GM10266 (cell line): ENCODE results near the gene SIPA1L3.
A peak's percentile ranks its signal among the peaks of the same experiment; 100 is the strongest.

Source experiments
- DNase-seq: peaks from one replicate; pipeline ENCODE4 v3.0.0; 2012; ENCODE audit errors: extremely low spot score
- TF ChIP-seq, protein P1 (sequence below): IDR thresholded peaks from 2 replicates; pipeline ENCODE4 v1.5.1; 2012; ENCODE audit warnings: mild to moderate bottlenecking, low read depth; ENCODE audit not compliant: control insufficient read depth, insufficient read depth; ENCODE audit errors: missing control alignments

SIPA1L3 gene

DNA sequence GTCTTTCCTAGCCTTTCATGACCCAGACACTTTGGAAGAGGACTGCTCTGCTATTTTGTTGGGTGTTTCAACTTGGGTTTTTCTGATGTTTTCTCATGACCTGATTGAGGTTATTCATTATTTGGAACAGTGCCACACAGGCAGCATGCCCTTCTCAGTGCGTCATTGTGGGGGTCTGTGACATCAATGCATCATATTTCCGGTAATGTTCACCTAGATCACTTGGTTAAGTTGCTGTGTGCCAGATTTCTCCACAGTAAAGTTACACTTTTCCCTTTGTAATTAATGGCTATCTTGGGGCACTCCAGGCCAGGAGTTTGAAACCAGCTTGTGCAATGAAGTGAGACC is 124.4 kb downstream of the SIPA1L3 start:
- DNase-seq: no peak
- TF ChIP-seq, protein P1, sequence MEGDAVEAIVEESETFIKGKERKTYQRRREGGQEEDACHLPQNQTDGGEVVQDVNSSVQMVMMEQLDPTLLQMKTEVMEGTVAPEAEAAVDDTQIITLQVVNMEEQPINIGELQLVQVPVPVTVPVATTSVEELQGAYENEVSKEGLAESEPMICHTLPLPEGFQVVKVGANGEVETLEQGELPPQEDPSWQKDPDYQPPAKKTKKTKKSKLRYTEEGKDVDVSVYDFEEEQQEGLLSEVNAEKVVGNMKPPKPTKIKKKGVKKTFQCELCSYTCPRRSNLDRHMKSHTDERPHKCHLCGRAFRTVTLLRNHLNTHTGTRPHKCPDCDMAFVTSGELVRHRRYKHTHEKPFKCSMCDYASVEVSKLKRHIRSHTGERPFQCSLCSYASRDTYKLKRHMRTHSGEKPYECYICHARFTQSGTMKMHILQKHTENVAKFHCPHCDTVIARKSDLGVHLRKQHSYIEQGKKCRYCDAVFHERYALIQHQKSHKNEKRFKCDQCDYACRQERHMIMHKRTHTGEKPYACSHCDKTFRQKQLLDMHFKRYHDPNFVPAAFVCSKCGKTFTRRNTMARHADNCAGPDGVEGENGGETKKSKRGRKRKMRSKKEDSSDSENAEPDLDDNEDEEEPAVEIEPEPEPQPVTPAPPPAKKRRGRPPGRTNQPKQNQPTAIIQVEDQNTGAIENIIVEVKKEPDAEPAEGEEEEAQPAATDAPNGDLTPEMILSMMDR: no peak

- TF ChIP-seq, protein P1: no peak
- DNase-seq: no peak
Measured at GRCh38 chr19:38032151-38032550, 125.1 kb downstream of the SIPA1L3 start.

GRCh38 chr19:38032951-38033350 is 125.9 kb downstream of the SIPA1L3 start:
- TF ChIP-seq, protein P1: no peak
- DNase-seq: no peak

- TF ChIP-seq, protein P1: no peak
- DNase-seq: peak; percentile 54
Measured at GRCh38 chr19:38033658-38034491, 126.9 kb downstream of the SIPA1L3 start.

DNA sequence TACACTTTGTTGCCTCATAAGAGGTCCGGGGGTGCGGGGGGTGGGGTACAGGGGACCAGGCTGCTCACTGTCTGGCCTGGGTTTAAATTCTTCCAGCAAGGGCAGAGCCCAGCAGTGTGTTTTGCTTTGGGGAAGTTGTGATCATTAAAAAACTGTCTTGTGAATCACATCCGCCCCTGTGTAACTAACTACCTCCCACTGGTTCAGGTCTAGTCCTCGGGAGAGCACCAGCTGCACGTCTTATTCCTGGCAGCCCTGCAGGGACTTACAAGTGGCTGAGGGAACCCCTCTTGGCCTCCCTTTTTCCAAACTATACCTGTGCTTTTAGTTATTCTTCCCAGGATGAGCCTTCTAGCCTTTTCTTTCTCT is 127.5 kb downstream of the SIPA1L3 start:
- DNase-seq: no peak
- TF ChIP-seq, protein P1: no peak

DNA sequence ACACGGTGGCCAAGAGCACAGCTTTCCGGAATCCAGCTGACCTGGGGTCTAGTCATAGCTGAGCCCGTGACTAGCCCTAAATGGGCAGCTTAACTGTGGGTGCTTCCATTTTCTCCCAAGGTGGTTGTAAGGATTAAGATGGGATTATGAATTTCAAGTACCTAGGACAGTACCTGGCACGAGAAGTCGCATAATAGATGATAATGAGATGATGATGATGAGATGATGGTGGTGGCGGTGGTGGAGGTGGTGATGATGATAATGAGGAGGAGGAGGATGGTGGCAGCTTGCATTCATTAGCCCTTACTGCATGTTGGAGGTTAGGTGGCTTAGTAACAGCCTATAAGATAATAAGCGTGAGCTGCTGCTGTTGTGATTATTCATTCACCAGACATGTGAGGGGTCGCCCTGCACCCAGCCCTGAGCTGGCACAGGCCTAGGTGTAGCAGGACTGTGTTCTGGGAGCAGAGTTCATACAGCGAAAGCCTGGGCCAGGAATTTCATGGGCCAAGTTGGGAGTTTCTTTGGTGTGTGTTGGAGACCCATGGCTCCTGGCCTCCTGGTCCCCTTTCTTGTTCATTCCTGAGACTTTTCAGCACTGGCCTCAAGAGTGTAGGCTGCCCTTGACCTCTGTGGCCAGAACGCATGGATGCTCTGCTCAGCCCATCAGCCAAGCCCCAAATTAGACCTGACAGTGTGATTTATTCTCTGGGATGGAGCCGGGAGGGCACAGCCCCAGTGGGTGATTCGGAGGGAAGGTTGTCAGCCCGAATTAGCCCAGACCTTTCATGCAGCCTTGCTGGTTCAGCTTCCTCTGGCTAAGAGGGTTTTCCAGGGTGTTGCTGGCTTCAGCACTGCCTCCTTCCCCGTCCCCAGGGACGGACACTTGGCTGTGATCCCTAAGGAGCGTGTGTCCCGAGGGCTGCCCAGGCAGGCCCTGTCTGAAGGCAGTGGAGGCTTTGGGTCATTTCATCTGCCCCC is 128.8 kb downstream of the SIPA1L3 start:
- TF ChIP-seq, protein P1: no peak
- no peak for DNase-seq
